Right lobe of liver (tissue), 6 donors: Measurements from ENCODE around the gene ZNF3. TPM values are rescaled to one million over a fixed set of nuclear protein-coding genes. Genes with fewer than 3 reads are reported as not detected.

Source experiments
- ATAC-seq, 4 donors: fragments of 200-7000 bp; cut with Tn5 transposase; one replicate each; pipeline ENCODE4 v1.9.1; 2020; ENCODE audit warnings: mild to moderate bottlenecking in 4 of 4, moderate library complexity in 4 of 4
- DNase-seq, 3 donors: peaks; one replicate each; pipeline ENCODE4 v3.0.0-alpha.2; 2020
- H3K27ac ChIP-seq, 3 donors: fragments of 200-600 bp; one replicate each; pipeline ENCODE4 v1.8.0; 2022
- H3K27me3 ChIP-seq, 2 donors: fragments of 200-600 bp; one replicate each; pipeline ENCODE4 v1.8.0; 2022
- H3K36me3 ChIP-seq, 4 donors: fragments of 200-600 bp; sonication (generic) in 1 of 4; one replicate each; pipeline versions ENCODE4 v1.5.1 to v1.8.0; 2017 to 2022; ENCODE audit warnings: control low read depth in 1 of 4
- H3K4me1 ChIP-seq, 4 donors: fragments of 200-600 bp; sonication (generic) in 1 of 4; one replicate each; pipeline versions ENCODE4 v1.5.1 to v1.8.0; 2017 to 2022; ENCODE audit warnings: control low read depth in 1 of 4
- H3K4me3 ChIP-seq, 3 donors: fragments of 200-600 bp; one replicate each; pipeline ENCODE4 v1.8.0; 2022
- H3K9me3 ChIP-seq, 4 donors: fragments of 200-600 bp; sonication (generic) in 1 of 4; one replicate each; pipeline versions ENCODE4 v1.5.1 to v1.8.0; 2017 to 2022; ENCODE audit warnings: control low read depth in 1 of 4
- CTCF ChIP-seq, 4 donors: fragments of 200-600 bp in 3 of 4; fragments of 450-650 bp in 1 of 4; IDR thresholded peaks; one replicate each; pipeline versions ENCODE4 v1.5.1 to v1.8.0; 2016 to 2022; ENCODE audit warnings: antibody characterized with exemption in 4 of 4, mild to moderate bottlenecking in 2 of 4
- POLR2A ChIP-seq: fragments of 450-650 bp; IDR thresholded peaks from one replicate; pipeline ENCODE4 v1.6.1; 2017; ENCODE audit warnings: antibody characterized with exemption, mild to moderate bottlenecking
- WGBS: methylation state at CpG from one replicate; pipeline ENCODE4 v1.1.6; 2018; ENCODE audit warnings: low coverage, low lambda C conversion rate; ENCODE audit not compliant: insufficient coverage; ENCODE audit errors: missing lambda C conversion rate; 5-methylcytosine and 5-hydroxymethylcytosine counted together
- intact Hi-C, 2 donors: fragments of 100-400 bp; cut with DNase I; formaldehyde crosslinking; loops; one replicate each; pipeline versions ENCODE4 v1.11.2 to v1.14.1; 2022
- total RNA-seq, 6 experiments: library from RNA; depleted of rRNA in 2 of 6; stranded (reverse); fragments of >200 nt in 2 of 6; fragmentation: NEBNext Ultra II Directional in 3 of 6; extraction: Animal tissue kit (Norgen Biotek cat#: 25700) in 3 of 6; gene quantifications; one replicate each; pipeline versions ENCODE4 v1.1.0 to v1.2.4, GENCODE V29; 2016 to 2023
- donor health status: DM: no; HTN: yes; CAD: no.
- donor health status: DM: no; HTN: no; CAD: no.
- donor health status: DM: no; HTN: no; CAD: no.
- donor health status: DM: no; HTN: yes; CAD: no.
- donor health status: DM: no; HTN: yes; CAD: no.

Gene ZNF3
- total RNA-seq, 6 experiments from 2014 or later = 9.7 to 18.8 (median 14.0) TPM

GRCh38 chr7:100111156-100111555 lies 29.6 kb upstream of the ZNF3 start:
- H3K27me3 ChIP-seq = no peaks in the 10 kb centered on the region
- intact Hi-C loops = no loop called here
- peaks cover 0 to 29% (median 5%) of the 10 kb centered on the region in 4 donors for H3K36me3 ChIP-seq
- ATAC-seq (no peak), DNase-seq (no peak)
- H3K4me1 ChIP-seq = no peaks in the 10 kb centered on the region
- H3K27ac ChIP-seq = no peak overlapping the region
- no peak overlapping the region for H3K4me3 ChIP-seq
- no peaks in the 10 kb centered on the region for H3K9me3 ChIP-seq
- WGBS = 80% methylated on average over 2 of the region's 7 CpGs
- TF ChIP-seq CTCF (IDR thresholded peaks at IDR 0.05) (no peak), POLR2A (no peak)

- Histone ChIP-seq H3K27me3 (no peaks in the 10 kb centered on the region), H3K36me3 (peaks cover 0 to 29% (median 5%) of the 10 kb centered on the region in 4 donors), H3K4me1 (no peaks in the 10 kb centered on the region), H3K27ac (no peak overlapping the region), H3K4me3 (no peak overlapping the region), H3K9me3 (no peaks in the 10 kb centered on the region)
- DNase-seq (no peak), ATAC-seq (no peak)
- TF ChIP-seq CTCF (IDR thresholded peaks at IDR 0.05) (no peak), POLR2A (no peak)
- WGBS = 83% methylated on average over 6 of the region's 12 CpGs
- intact Hi-C loops = no loop called here
Observed at GRCh38 chr7:100109521-100110163, 28.1 kb upstream of the ZNF3 start.

DNA sequence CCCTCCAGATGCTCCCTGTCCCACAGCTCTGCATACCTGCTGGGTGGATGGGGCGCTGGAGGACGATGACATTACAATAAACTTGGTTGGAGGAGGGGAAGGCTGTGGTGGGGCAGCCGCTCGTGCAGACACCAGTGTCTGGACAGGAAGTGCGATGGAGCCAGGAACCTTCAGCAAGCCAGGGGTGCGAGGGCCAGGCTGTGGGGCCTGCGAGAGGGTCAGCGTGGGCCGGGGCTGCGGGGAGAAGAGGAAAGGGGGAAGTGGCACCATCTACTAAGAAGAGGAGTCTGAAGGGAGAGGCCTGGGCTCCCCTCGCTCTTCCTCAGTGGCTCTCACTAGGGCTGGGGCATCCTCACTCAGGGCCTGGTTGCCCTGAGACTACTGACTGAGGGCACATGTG lies 26.4 kb upstream of the ZNF3 start:
- TF ChIP-seq CTCF (IDR thresholded peaks at IDR 0.05) (no peak), POLR2A (no peak)
- H3K27me3 ChIP-seq = no peaks in the 10 kb centered on the region
- DNase-seq = no peak
- H3K27ac ChIP-seq = no peak overlapping the region
- WGBS = 63% methylated on average over 6 of the region's 11 CpGs
- ATAC-seq = peak in 2 of 4 donors; percentile 16 to 42
- H3K4me1 ChIP-seq = no peaks in the 10 kb centered on the region
- intact Hi-C loops = no loop called here
- no peak overlapping the region for H3K4me3 ChIP-seq
- H3K9me3 ChIP-seq = no peaks in the 10 kb centered on the region
- H3K36me3 ChIP-seq = peaks cover 0 to 26% (median 4%) of the 10 kb centered on the region in 4 donors

DNA sequence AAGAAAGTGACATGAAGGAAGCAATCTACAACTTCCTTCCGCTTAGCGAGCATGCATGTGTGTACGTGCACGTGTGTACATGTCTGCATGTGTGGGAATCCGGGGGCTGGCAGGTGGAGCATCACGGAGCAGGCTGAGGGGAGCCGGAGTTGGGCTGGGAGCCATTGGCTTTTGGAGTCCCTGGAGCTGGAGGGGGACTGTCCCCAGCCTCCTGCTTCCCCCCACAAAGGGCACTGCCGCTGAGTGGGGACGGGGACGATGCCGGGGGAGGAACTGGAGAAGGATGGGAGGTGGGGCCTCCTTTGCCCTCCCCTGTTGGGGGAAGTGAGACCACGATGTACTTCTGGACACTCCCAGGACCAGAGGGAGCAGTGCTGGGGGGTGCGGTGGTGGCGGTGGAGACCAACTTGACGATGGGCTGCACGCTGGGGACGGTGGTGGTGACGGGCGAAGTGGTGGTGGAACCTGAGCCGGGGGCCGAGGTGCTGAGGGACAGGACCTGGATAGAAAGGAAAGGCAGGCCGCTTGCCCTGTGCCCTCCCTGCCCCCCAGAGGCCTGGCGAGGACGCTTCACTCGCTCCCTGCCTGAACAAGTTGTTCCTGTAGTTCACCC lies 25.7 kb upstream of the ZNF3 start:
- no peaks in the 10 kb centered on the region for H3K4me1 ChIP-seq
- ATAC-seq = peak in 2 of 4 donors; percentile 5 to 58

More for the DNA sequence above, 25.7 kb upstream of the ZNF3 start:
- Histone ChIP-seq H3K27ac (no peak overlapping the region), H3K4me3 (no peak overlapping the region), H3K36me3 (peaks cover 0 to 26% (median 3%) of the 10 kb centered on the region in 4 donors), H3K27me3 (no peaks in the 10 kb centered on the region), H3K9me3 (no peaks in the 10 kb centered on the region)
- DNase-seq = no peak
- TF ChIP-seq POLR2A = no peak
- no peak for TF ChIP-seq CTCF (IDR thresholded peaks at IDR 0.05)
- intact Hi-C loops = no loop called here
- 87% methylated on average over 13 of the region's 25 CpGs for WGBS
